Lung (tissue), 12 donors: Measurements from ENCODE around the gene IFRD2. TPM values are rescaled to one million over a fixed set of nuclear protein-coding genes. Genes with fewer than 3 reads are reported as not detected.
A peak's percentile ranks its signal among the peaks of the same experiment; 100 is the strongest.

Experiments used
- ATAC-seq: fragments of 200-7000 bp; cut with Tn5 transposase; one replicate; pipeline ENCODE4 v1.9.1; 2020; ENCODE audit warnings: moderate number of reproducible peaks; ENCODE audit not compliant: insufficient read depth, low FRiP score
- DNase-seq, 3 donors: peaks; one replicate each; pipeline ENCODE4 v3.0.0-alpha.2; 2013 to 2017
- H3K27ac ChIP-seq, 2 donors: one replicate each; pipeline ENCODE4 v1.5.1; 2013; ENCODE audit warnings: mild to moderate bottlenecking in 2 of 2, moderate library complexity in 2 of 2, control low read depth in 1 of 2, inconsistent platforms in 1 of 2, low read depth in 1 of 2, low read length in 1 of 2
- H3K27me3 ChIP-seq, 3 donors: one replicate each; pipeline ENCODE4 v1.5.1; 2013; ENCODE audit warnings: low read length in 2 of 3; ENCODE audit not compliant: control insufficient read depth in 3 of 3, insufficient read depth in 3 of 3
- H3K36me3 ChIP-seq, 4 donors: one replicate each; pipeline ENCODE4 v1.5.1; 2013; ENCODE audit warnings: low read length in 4 of 4, mild to moderate bottlenecking in 1 of 4, moderate library complexity in 1 of 4; ENCODE audit not compliant: control insufficient read depth in 4 of 4, insufficient read depth in 4 of 4
- H3K4me1 ChIP-seq, 5 donors: one replicate each; pipeline ENCODE4 v1.5.1; 2013; ENCODE audit warnings: low read length in 5 of 5, mild to moderate bottlenecking in 2 of 5, moderate library complexity in 1 of 5; ENCODE audit not compliant: control insufficient read depth in 5 of 5, insufficient read depth in 5 of 5
- H3K4me3 ChIP-seq: one replicate; pipeline ENCODE4 v1.5.1; 2013; ENCODE audit warnings: mild to moderate bottlenecking, control low read depth, moderate library complexity
- H3K9ac ChIP-seq, 2 donors: one replicate each; pipeline ENCODE4 v1.5.1; 2013; ENCODE audit warnings: low read length in 2 of 2, control low read depth in 1 of 2; ENCODE audit not compliant: insufficient read depth in 1 of 2
- H3K9me3 ChIP-seq, 4 donors: one replicate each; pipeline ENCODE4 v1.5.1; 2013; ENCODE audit warnings: low read length in 3 of 4, mild to moderate bottlenecking in 1 of 4, moderate library complexity in 1 of 4; ENCODE audit not compliant: control insufficient read depth in 4 of 4, insufficient read depth in 3 of 4
- CTCF ChIP-seq: IDR thresholded peaks from 2 replicates; pipeline ENCODE4 v1.5.1; 2012; ENCODE audit warnings: mild to moderate bottlenecking; ENCODE audit errors: control extremely low read depth, extremely low read depth
- WGBS, 2 donors: extraction: QIAGEN DNeasy Blood & Tissue Kit; methylation state at CpG; one replicate each; pipeline ENCODE4 v1.1.7; 2013; 5-methylcytosine and 5-hydroxymethylcytosine counted together
- polyA plus RNA-seq, 2 donors: library from polyadenylated mRNA; stranded (reverse); fragments of 200-250 nt; gene quantifications; one replicate each; pipeline ENCODE4 v1.2.1, GENCODE V29; 2013
- total RNA-seq, 2 donors: library from RNA; depleted of rRNA in 1 of 2; stranded (reverse); fragments of >200 nt in 1 of 2; gene quantifications; one replicate each; pipeline ENCODE4 v1.2.1, GENCODE V29; 2014 to 2021
- donor health status: control.
- donor health status: control.
- donor health status: Bipolar disorder and iron deficiency.
- donor health status: healthy.
- donor health status: DM: yes; HTN: yes; CAD: no.

Gene IFRD2
- total and polyA plus RNA-seq, 4 donors = 14.7 to 107 (median 95.1) TPM

DNA sequence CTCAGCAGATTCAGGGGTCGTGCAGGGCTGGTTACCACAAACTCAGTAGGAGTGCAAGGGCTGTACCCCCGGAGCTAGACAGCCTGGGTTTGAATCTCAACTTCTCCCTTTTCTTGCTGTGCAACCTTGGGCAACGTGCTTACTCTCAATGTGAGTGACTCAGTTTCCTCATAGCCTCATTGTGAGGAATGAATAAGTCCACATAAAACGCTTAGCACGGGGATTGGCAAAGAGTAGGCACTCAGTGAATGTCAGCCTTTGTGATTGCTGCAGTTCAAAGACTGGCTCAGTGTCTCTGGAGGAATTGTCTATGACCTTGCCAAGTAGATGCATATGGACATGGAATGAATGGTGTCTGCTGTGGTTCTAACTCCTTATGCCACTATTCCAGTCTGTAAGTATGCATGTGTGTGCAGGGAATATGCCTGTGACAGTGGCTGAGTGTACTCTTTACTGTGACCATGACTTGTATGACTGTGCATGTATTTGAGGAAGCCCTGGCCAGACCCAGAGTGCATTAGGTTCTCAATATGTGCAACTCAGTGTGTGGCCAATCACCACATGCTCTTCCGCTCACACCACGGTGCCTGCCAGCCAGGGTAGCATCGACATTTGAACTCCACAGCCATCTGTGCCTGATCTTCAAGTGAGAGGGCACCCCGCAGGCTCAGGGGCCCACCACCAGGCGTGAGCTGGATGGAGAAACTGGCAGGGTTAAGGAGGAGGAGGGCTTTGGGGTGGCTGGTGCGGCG lies 7.9 kb upstream of the IFRD2 start:
- ATAC-seq (no peak), DNase-seq (peak in 1 of 3 donors; percentile 44)
- Histone ChIP-seq H3K9me3 (no peaks in the 10 kb centered on the region), H3K9ac (peak overlapping the region; percentile 51 to 85), H3K4me1 (peaks cover 10 to 31% (median 17%) of the 10 kb centered on the region in 5 donors), H3K4me3 (peak overlapping the region; percentile 6), H3K27me3 (no peaks in the 10 kb centered on the region), H3K27ac (peak overlapping the region; percentile 85 to 95), H3K36me3 (peaks cover 0 to 4% (median 0%) of the 10 kb centered on the region in 4 donors)
- 37 to 41% methylated on average over 12 of the region's 12 CpGs for WGBS, 2 donors
- TF ChIP-seq CTCF = no peak

- Histone ChIP-seq H3K4me3 (peak overlapping the region; percentile 6), H3K27me3 (no peaks in the 10 kb centered on the region), H3K4me1 (peaks cover 10 to 31% (median 17%) of the 10 kb centered on the region in 5 donors), H3K9me3 (no peaks in the 10 kb centered on the region), H3K9ac (peak overlapping the region; percentile 51 to 85), H3K27ac (peak overlapping the region; percentile 85 to 95), H3K36me3 (peaks cover 0 to 4% (median 0%) of the 10 kb centered on the region in 4 donors)
- DNase-seq (no peak), ATAC-seq (no peak)
- WGBS, 2 donors = 1% methylated on average over 12 of the region's 12 CpGs
- no peak for TF ChIP-seq CTCF
Measured at GRCh38 chr3:50299638-50299928, 7.4 kb upstream of the IFRD2 start.

DNA sequence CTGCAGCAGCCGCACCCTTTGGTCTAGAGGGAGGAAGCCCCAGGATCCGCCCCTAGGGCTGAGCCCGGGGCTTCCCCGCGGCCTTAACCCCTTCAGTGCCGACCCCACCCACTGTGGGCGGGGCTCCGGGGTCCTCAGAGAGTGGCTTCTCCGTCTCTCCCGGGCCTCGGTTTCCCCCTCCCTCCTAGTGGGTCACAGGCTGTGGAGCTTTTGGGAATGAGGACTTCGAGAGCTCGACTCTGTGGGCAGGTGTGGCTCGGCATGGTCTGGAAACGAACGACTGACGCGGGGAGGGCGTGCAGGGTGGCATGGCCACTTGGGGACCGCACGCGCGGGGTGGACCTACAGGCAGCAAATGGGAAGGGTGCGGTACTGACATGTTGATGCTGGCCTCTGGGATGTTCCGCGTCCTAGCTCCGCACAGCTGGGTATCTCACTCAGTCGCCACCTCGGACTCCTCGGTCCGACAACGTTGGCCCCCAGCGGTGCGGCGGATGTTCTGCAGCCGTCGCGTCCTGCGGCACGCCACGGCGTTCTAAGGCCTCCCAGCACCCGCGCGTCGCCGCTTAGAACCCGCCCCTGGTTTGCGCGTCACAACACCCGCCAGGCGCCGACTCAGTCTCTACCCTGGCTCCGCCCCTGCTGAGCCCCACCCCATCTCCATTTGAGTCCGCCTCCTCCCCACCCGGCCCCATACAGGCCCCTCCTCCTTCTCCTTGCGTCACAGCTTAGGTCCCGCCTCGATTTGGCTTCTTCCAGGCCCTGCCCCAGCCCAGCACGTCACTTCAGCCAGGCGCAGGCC lies 6.8 kb upstream of the IFRD2 start, which contains the start of the genes HYAL3 and NAA80:
HYAL3 (minus strand) TSS at position 570 of the 802 bp plus-strand sequence. CDS start 3,803 bp downstream, outside the sequence.
NAA80 (minus strand) TSS at position 570 of the 802 bp plus-strand sequence. CDS start 1,942 bp downstream, outside the sequence.
- Histone ChIP-seq H3K27me3 (no peaks in the 10 kb centered on the region), H3K4me3 (peak within 1 kb of the TSS; percentile 45), H3K9ac (peak within 1 kb of the TSS; percentile 51 to 85), H3K9me3 (no peaks in the 10 kb centered on the region), H3K27ac (peak within 1 kb of the TSS; percentile 86 to 95), H3K4me1 (peaks cover 10 to 31% (median 17%) of the 10 kb centered on the region in 5 donors), H3K36me3 (peaks cover 0 to 4% (median 0%) of the 10 kb centered on the region in 4 donors)
- ATAC-seq = peak; percentile 91
- peak; percentile 1 for TF ChIP-seq CTCF
- 0 to 1% methylated on average over 61 of the region's 61 CpGs for WGBS, 2 donors
- DNase-seq = peak; percentile 100
